ENCODE results near the gene FBXO21. TPM values are rescaled to one million over a fixed set of nuclear protein-coding genes. Genes with fewer than 3 reads are reported as not detected.

FBXO21 gene
- total RNA-seq, 4 donors from 2014 or later: 42.7 to 141 (median 80.4) TPM

GRCh38 chr12:117113231-117113630, 77.0 kb downstream of the FBXO21 start:
- TF ChIP-seq POLR2A (IDR thresholded peaks at IDR 0.05): no peak
- no peak for TF ChIP-seq CTCF (IDR thresholded peaks at IDR 0.05 in 4 of 5, conservative IDR thresholded peaks at IDR 0.05 in 1 of 5)
- no peak for DNase-seq
- Histone ChIP-seq H3K27me3 (no peaks in the 10 kb centered on the region), H3K9me3 (no peaks in the 10 kb centered on the region), H3K36me3 (no peaks in the 10 kb centered on the region), H3K4me3 (no peak overlapping the region), H3K4me1 (peaks cover 3 to 4% of the 10 kb centered on the region in 2 donors), H3K27ac (no peak overlapping the region)
- in situ Hi-C loops (cut with MboI; ENCODE audit: low sequenced_read_pairs in 4 of 4) (no loop called here), intact Hi-C loops (cut with DNase I; ENCODE audit: low total_unique reads) (loop anchor here (10.0 kb wide), 1 partner anchor 408 kb away; no protein-coding TSS in a partner anchor)
- ATAC-seq: no peak

DNA sequence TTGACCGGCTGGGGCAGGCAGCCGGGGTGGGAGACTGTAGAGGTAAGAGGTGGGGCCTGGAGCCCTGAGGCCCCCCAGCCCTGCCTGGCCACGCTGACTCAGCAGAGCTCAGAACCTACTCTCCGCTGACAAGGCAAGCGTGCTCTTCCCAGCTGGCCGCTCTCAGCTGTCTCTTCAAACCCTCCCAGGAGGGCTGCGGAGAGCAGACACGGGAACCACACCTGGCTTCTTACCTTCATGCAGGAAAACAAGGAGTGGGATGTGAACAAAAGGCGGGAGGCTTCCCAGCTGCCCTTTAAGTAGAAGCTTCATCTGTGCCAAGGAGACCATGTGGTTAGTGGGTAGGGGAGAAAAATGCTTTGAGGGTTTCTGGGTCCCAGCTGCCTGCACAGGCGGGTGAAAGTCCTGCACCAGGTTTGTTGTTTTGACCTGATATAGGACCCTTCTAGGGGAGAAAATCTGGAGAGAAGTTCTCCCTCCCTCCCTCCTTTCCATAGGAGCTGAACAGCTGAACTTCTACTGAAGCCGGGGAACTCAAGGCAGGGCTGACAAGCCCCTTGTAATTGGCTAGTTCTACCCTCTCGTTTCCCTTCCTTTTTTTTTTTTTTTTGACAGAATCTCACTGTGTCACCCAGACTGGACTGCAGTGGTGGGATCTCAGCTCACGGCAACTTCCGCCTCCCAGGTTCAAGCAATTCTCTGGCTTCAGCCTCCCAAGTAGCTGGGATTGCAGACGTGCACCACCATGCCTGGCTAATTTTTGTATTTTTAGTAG, 78.3 kb downstream of the FBXO21 start:
- intact Hi-C loops (cut with DNase I; ENCODE audit: low total_unique reads) (loop anchor here (10.0 kb wide), 1 partner anchor 407 kb away; no protein-coding TSS in a partner anchor), in situ Hi-C loops (cut with MboI; ENCODE audit: low sequenced_read_pairs in 4 of 4) (no loop called here)
- no peaks in the 10 kb centered on the region for H3K9me3 ChIP-seq

DNA sequence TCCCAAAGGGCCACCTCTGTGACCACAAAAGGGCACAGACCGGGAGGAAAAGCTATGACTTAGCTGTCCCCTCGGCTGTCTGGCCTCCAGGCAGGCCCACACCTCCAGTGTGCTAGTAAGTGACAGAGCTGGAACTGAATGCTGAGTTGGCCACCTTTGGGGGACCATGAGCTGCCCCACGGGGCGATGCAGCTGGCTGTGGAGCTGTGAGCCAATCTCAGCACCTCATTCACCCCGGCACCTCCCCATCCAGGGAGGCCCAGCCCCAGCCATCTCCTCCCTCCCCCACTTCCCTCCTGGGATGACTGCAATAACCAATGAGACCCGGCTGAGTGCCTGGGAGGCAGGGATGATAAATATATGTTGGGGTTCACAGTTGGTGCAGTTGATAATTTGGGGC, 78.9 kb downstream of the FBXO21 start:
- in situ Hi-C loops (cut with MboI; ENCODE audit: low sequenced_read_pairs in 4 of 4): no loop called here
- DNase-seq (no peak), ATAC-seq (no peak)
- Histone ChIP-seq H3K36me3 (no peaks in the 10 kb centered on the region), H3K27me3 (no peaks in the 10 kb centered on the region), H3K4me1 (no peaks in the 10 kb centered on the region), H3K4me3 (no peak overlapping the region), H3K9me3 (no peaks in the 10 kb centered on the region), H3K27ac (no peak overlapping the region)
- intact Hi-C loops (cut with DNase I; ENCODE audit: low total_unique reads): loop anchor here (10.0 kb wide), 1 partner anchor 407 kb away; no protein-coding TSS in a partner anchor
- TF ChIP-seq CTCF (IDR thresholded peaks at IDR 0.05 in 4 of 5, conservative IDR thresholded peaks at IDR 0.05 in 1 of 5) (no peak), POLR2A (IDR thresholded peaks at IDR 0.05) (no peak)

More for the DNA sequence above, 78.3 kb downstream of the FBXO21 start:
- TF ChIP-seq POLR2A (IDR thresholded peaks at IDR 0.05) (no peak), CTCF (IDR thresholded peaks at IDR 0.05 in 4 of 5, conservative IDR thresholded peaks at IDR 0.05 in 1 of 5) (no peak)
- no peak for DNase-seq
- no peak overlapping the region for H3K4me3 ChIP-seq
- H3K36me3 ChIP-seq: no peaks in the 10 kb centered on the region
- no peaks in the 10 kb centered on the region for H3K27me3 ChIP-seq
- no peaks in the 10 kb centered on the region for H3K4me1 ChIP-seq
- no peak overlapping the region for H3K27ac ChIP-seq
- no peak for ATAC-seq

DNA sequence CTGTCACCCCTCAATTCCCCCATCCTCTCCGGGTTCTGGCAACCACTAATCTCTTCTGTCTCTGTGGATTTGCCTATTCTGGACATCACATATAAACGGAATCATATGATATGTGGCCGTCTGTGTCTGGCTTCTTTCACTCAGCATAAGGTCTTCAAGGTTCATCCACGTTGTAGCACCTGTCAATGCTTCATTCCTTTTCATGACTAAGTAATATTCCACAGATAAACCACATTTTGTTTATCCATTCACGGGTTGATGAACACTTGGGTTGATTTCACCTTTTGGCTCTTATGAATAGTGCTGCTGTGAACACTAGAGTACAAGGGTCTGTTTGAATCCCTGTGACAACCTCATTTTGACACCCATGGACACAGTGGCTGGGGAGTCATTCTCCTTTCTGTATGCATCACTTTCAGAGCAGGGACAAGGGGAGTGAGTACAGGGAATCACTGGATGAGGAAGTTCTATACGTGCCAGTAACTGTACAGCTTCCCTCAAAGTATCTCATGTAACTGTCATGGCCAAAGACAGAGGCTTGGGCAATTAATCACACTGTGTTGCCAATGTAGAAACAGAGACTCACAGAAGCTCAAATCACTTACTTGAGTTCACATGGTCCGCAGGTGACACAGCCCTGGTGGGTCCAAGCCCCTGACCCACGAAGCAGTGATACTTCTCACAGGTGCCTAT, 80.2 kb downstream of the FBXO21 start:
- DNase-seq (no peak), ATAC-seq (no peak)
- Histone ChIP-seq H3K36me3 (no peaks in the 10 kb centered on the region), H3K4me3 (no peak overlapping the region), H3K27me3 (peaks cover 0 to 4% (median 0%) of the 10 kb centered on the region in 3 donors), H3K27ac (no peak overlapping the region), H3K4me1 (no peaks in the 10 kb centered on the region), H3K9me3 (no peaks in the 10 kb centered on the region)
- in situ Hi-C loops (cut with MboI; ENCODE audit: low sequenced_read_pairs in 4 of 4): no loop called here
- intact Hi-C loops (cut with DNase I; ENCODE audit: low total_unique reads): loop anchor here (10.0 kb wide), 1 partner anchor 405 kb away; no protein-coding TSS in a partner anchor
- TF ChIP-seq POLR2A (IDR thresholded peaks at IDR 0.05) (no peak), CTCF (IDR thresholded peaks at IDR 0.05 in 4 of 5, conservative IDR thresholded peaks at IDR 0.05 in 1 of 5) (no peak)

Measured in gastrocnemius medialis (tissue), 4 donors.